Parathyroid adenoma (tissue), 2 donors: ENCODE measurements around the gene CTSC.

Experiments
- H2AFZ ChIP-seq: fragments of 300-600 bp; sonication (generic); one replicate; pipeline ENCODE4 v1.7.0; 2017; ENCODE audit warnings: antibody characterized with exemption, mild to moderate bottlenecking
- H3K27ac ChIP-seq: fragments of 300-600 bp; sonication (generic); one replicate; pipeline ENCODE4 v1.7.0; 2017
- H3K27me3 ChIP-seq: fragments of 300-600 bp; sonication (generic); one replicate; pipeline ENCODE4 v1.7.0; 2017; ENCODE audit warnings: low read length; ENCODE audit not compliant: control insufficient read depth, insufficient read depth
- H3K36me3 ChIP-seq: fragments of 300-600 bp; sonication (generic); one replicate; pipeline ENCODE4 v1.7.0; 2017; ENCODE audit warnings: low read length; ENCODE audit not compliant: control insufficient read depth, insufficient read depth
- H3K4me1 ChIP-seq: fragments of 300-600 bp; sonication (generic); one replicate; pipeline ENCODE4 v1.7.0; 2017; ENCODE audit warnings: control low read depth
- H3K4me2 ChIP-seq: fragments of 300-600 bp; sonication (generic); one replicate; pipeline ENCODE4 v1.7.0; 2017; ENCODE audit warnings: low read length
- H3K4me3 ChIP-seq: fragments of 300-600 bp; sonication (generic); one replicate; pipeline ENCODE4 v1.7.0; 2017; ENCODE audit warnings: low read depth, low read length
- H3K79me2 ChIP-seq: fragments of 300-600 bp; sonication (generic); one replicate; pipeline ENCODE4 v1.7.0; 2017; ENCODE audit warnings: control low read depth
- H3K9ac ChIP-seq: fragments of 300-600 bp; sonication (generic); one replicate; pipeline ENCODE4 v1.7.0; 2017; ENCODE audit warnings: mild to moderate bottlenecking
- H3K9me3 ChIP-seq: fragments of 300-600 bp; sonication (generic); one replicate; pipeline ENCODE4 v1.7.0; 2017; ENCODE audit warnings: low read length; ENCODE audit not compliant: control insufficient read depth
- TF ChIP-seq, protein P1 (sequence below): fragments of 300-600 bp; sonication (generic); IDR thresholded peaks from one replicate; pipeline ENCODE4 v1.7.0; 2017; ENCODE audit warnings: antibody characterized with exemption, mild to moderate bottlenecking
- donor health status: primary hyperparathyroidism.

Gene CTSC

GRCh38 chr11:88354912-88355311, 17.4 kb upstream of the CTSC start:
- Histone ChIP-seq H2AFZ (no peak overlapping the region), H3K9ac (no peak overlapping the region), H3K27ac (no peak overlapping the region), H3K4me2 (no peak overlapping the region), H3K9me3 (no peaks in the 10 kb centered on the region), H3K4me1 (no peaks in the 10 kb centered on the region), H3K79me2 (no peaks in the 10 kb centered on the region), H3K36me3 (no peaks in the 10 kb centered on the region), H3K27me3 (no peaks in the 10 kb centered on the region), H3K4me3 (no peak overlapping the region)
- TF ChIP-seq, protein P1, sequence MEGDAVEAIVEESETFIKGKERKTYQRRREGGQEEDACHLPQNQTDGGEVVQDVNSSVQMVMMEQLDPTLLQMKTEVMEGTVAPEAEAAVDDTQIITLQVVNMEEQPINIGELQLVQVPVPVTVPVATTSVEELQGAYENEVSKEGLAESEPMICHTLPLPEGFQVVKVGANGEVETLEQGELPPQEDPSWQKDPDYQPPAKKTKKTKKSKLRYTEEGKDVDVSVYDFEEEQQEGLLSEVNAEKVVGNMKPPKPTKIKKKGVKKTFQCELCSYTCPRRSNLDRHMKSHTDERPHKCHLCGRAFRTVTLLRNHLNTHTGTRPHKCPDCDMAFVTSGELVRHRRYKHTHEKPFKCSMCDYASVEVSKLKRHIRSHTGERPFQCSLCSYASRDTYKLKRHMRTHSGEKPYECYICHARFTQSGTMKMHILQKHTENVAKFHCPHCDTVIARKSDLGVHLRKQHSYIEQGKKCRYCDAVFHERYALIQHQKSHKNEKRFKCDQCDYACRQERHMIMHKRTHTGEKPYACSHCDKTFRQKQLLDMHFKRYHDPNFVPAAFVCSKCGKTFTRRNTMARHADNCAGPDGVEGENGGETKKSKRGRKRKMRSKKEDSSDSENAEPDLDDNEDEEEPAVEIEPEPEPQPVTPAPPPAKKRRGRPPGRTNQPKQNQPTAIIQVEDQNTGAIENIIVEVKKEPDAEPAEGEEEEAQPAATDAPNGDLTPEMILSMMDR, result no peak

- H2AFZ ChIP-seq, result no peak overlapping the region
- H3K36me3 ChIP-seq, result no peaks in the 10 kb centered on the region
- no peak overlapping the region for H3K27ac ChIP-seq
- no peaks in the 10 kb centered on the region for H3K9me3 ChIP-seq
- TF ChIP-seq, protein P1, result no peak
- H3K4me3 ChIP-seq, result no peak overlapping the region
- H3K9ac ChIP-seq, result no peak overlapping the region
- no peaks in the 10 kb centered on the region for H3K4me1 ChIP-seq
- H3K27me3 ChIP-seq, result no peaks in the 10 kb centered on the region
- no peaks in the 10 kb centered on the region for H3K79me2 ChIP-seq
- no peak overlapping the region for H3K4me2 ChIP-seq
Measured at GRCh38 chr11:88353835-88354496, 16.4 kb upstream of the CTSC start.

DNA sequence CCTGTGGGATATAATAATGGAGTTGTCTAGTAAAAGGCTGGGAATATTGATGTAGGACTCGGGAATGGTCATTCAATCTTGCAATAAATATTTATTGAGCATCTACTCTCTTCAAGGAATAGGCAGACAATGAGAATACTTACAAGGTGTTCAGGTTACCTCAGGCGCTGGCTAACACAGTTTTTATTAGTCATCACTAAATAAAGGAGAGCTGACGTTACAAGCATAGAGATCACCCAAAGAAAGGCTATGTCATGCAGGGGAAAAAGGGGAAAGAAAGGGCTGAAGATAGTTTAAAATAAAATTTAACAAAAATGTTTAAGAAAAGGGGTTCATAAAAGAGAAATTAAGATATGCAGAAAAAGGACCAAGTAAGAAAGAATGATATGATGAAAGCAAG, 15.8 kb upstream of the CTSC start:
- no peak overlapping the region for H3K27ac ChIP-seq
- H3K4me2 ChIP-seq, result no peak overlapping the region
- no peak overlapping the region for H3K9ac ChIP-seq
- no peaks in the 10 kb centered on the region for H3K4me1 ChIP-seq
- TF ChIP-seq, protein P1, result no peak
- no peak overlapping the region for H3K4me3 ChIP-seq
- no peaks in the 10 kb centered on the region for H3K36me3 ChIP-seq
- no peak overlapping the region for H2AFZ ChIP-seq
- H3K27me3 ChIP-seq, result no peaks in the 10 kb centered on the region
- H3K9me3 ChIP-seq, result no peaks in the 10 kb centered on the region
- no peaks in the 10 kb centered on the region for H3K79me2 ChIP-seq

DNA sequence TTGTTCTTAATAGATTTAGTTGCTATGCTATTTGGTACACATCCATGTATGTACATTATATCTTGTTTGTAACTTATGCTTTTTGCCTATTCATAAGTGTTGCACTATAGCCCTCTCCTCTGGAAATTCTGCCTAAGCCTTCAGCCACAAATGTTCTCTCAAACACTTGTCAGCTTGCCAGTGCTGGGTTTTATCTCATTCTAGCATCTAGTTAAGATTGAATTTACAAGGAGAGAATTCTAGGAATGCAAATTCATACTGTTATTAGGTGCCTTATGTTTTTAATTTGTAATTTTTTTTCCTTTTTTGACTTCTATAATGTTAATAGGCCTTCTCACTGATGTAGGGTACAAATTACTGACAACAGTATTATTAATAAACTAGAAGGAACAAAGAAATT, 14.6 kb upstream of the CTSC start:
- Histone ChIP-seq H2AFZ (no peak overlapping the region), H3K4me2 (no peak overlapping the region), H3K36me3 (no peaks in the 10 kb centered on the region), H3K9me3 (no peaks in the 10 kb centered on the region), H3K4me3 (no peak overlapping the region), H3K9ac (no peak overlapping the region), H3K4me1 (no peaks in the 10 kb centered on the region), H3K27me3 (no peaks in the 10 kb centered on the region), H3K27ac (no peak overlapping the region), H3K79me2 (no peaks in the 10 kb centered on the region)
- TF ChIP-seq, protein P1, result no peak

GRCh38 chr11:88348870-88349269, 11.3 kb upstream of the CTSC start:
- Histone ChIP-seq H3K9ac (no peak overlapping the region), H3K79me2 (no peaks in the 10 kb centered on the region), H3K4me1 (no peaks in the 10 kb centered on the region), H3K4me2 (no peak overlapping the region), H2AFZ (no peak overlapping the region), H3K36me3 (no peaks in the 10 kb centered on the region), H3K4me3 (no peak overlapping the region), H3K27ac (no peak overlapping the region), H3K9me3 (no peaks in the 10 kb centered on the region), H3K27me3 (no peaks in the 10 kb centered on the region)
- TF ChIP-seq, protein P1, result no peak
